ENCODE measurements around the gene PRKAR1B.

Gene PRKAR1B

GRCh38 chr7:517774-518629, 209.1 kb downstream of the PRKAR1B start:
- DNase-seq (ENCODE audit: low spot score): no peak
- CTCF ChIA-PET: interaction anchor here (0.5 to 0.6 kb wide), 2 partner anchors 64 to 245 kb away, joined by 3 read pairs; no protein-coding TSS in a partner anchor
- peak overlapping the region; percentile 98 for H3K27ac ChIP-seq
- POLR2A ChIA-PET (ENCODE audit: low non-redundant PET): no interaction called here
- TF ChIP-seq CTCF (conservative IDR thresholded peaks at IDR 0.05; ENCODE audit: low read depth): no peak

- POLR2A ChIA-PET (ENCODE audit: low non-redundant PET): no interaction called here
- CTCF ChIA-PET: interaction anchor here (0.7 kb wide), 1 partner anchor 189 kb away, joined by 3 read pairs; no protein-coding TSS in a partner anchor
- DNase-seq (ENCODE audit: low spot score): no peak
- TF ChIP-seq CTCF (conservative IDR thresholded peaks at IDR 0.05; ENCODE audit: low read depth): no peak
- H3K27ac ChIP-seq: peak overlapping the region; percentile 98
Observed at GRCh38 chr7:516606-517456, 210.2 kb downstream of the PRKAR1B start.

GRCh38 chr7:516216-516605, 210.9 kb downstream of the PRKAR1B start:
- H3K27ac ChIP-seq: peak overlapping the region; percentile 98
- POLR2A ChIA-PET (ENCODE audit: low non-redundant PET): no interaction called here
- DNase-seq (ENCODE audit: low spot score): no peak
- TF ChIP-seq CTCF (conservative IDR thresholded peaks at IDR 0.05; ENCODE audit: low read depth): no peak
- CTCF ChIA-PET: interaction anchor here (0.7 to 1.0 kb wide), 2 partner anchors 183 to 188 kb away, joined by 3 to 4 read pairs; no protein-coding TSS in a partner anchor

GRCh38 chr7:515628-516027, 211.5 kb downstream of the PRKAR1B start:
- CTCF ChIA-PET: interaction anchor here (1.0 kb wide), 1 partner anchor 183 kb away, joined by 4 read pairs; no protein-coding TSS in a partner anchor
- no peak for DNase-seq (ENCODE audit: low spot score)
- TF ChIP-seq CTCF (conservative IDR thresholded peaks at IDR 0.05; ENCODE audit: low read depth): no peak
- POLR2A ChIA-PET (ENCODE audit: low non-redundant PET): no interaction called here
- H3K27ac ChIP-seq: peak overlapping the region; percentile 98

- POLR2A ChIA-PET (ENCODE audit: low non-redundant PET): no interaction called here
- DNase-seq (ENCODE audit: low spot score): peak; percentile 84
- peak overlapping the region; percentile 98 for H3K27ac ChIP-seq
- CTCF ChIA-PET: interaction anchor here (0.9 to 1.0 kb wide), 2 partner anchors 182 to 193 kb away, joined by 4 read pairs; no protein-coding TSS in a partner anchor
- no peak for TF ChIP-seq CTCF (conservative IDR thresholded peaks at IDR 0.05; ENCODE audit: low read depth)
Observed at GRCh38 chr7:514651-515598, 212.2 kb downstream of the PRKAR1B start.

All from RWPE1 (cell line).